GM12878 (cell line): ENCODE measurements around the gene BHLHE23. TPM values are rescaled to one million over a fixed set of nuclear protein-coding genes. Genes with fewer than 3 reads are reported as not detected.

Experiments used
- ATAC-seq: fragments of 200-7000 bp; cut with Tn5 transposase; 3 replicates; pipeline ENCODE4 v1.9.1; 2020; ENCODE audit warnings: mild to moderate bottlenecking, moderate library complexity
- BruUV-seq: library from RNA; stranded (reverse); fragments of 400-500 nt; replicated peaks from 2 replicates; lab custom pipeline; 2021; lab: Mats Ljungman, UMichigan
- CTCF ChIA-PET: fragments of 300-600 bp; sonication (Branson Sonifier 250); formaldehyde crosslinking; extraction: SDS; loops from one replicate; lab custom pipeline; 2021; ENCODE audit warnings: inconsistent platforms; lab: Yijun Ruan, JAX
- POLR2A ChIA-PET: fragments of 350-600 bp; formaldehyde crosslinking; extraction: SDS; loops from one replicate; lab custom pipeline; 2021; ENCODE audit warnings: inconsistent platforms; lab: Charles Lee
- RAD21 ChIA-PET: fragments of 300-600 bp; sonication (Branson Sonifier 250); formaldehyde crosslinking; loops from one replicate; lab custom pipeline; 2023; ENCODE audit warnings: antibody characterized with exemption; ENCODE audit not compliant: unreplicated experiment; lab: Charles Lee
- SMC1A ChIA-PET: fragments of 300-600 bp; sonication (Branson Sonifier 250); formaldehyde crosslinking; loops from one replicate; lab custom pipeline; 2023; ENCODE audit not compliant: unreplicated experiment, uncharacterized antibody; lab: Charles Lee
- DNase-seq: peaks from one replicate; pipeline ENCODE4 v3.0.0-alpha.2; 2011; ENCODE audit warnings: low read depth, low spot score
- FAIRE-seq: peaks from 3 replicates; lab custom pipeline; 2011; peaks lifted over from hg19 to GRCh38; lab: Jason Lieb, UNC
- H2AFZ ChIP-seq: 2 replicates; pipeline ENCODE4 v1.6.0; 2011; ENCODE audit warnings: low read depth, low read length, control low read depth; ENCODE audit not compliant: control insufficient read depth
- H3K27ac ChIP-seq: 2 replicates; pipeline ENCODE4 v1.5.1; 2011; ENCODE audit warnings: control low read depth; ENCODE audit not compliant: control insufficient read depth, insufficient read depth
- H3K27me3 ChIP-seq, 2 experiments: replicated peaks in 1 of 2; 2 replicates each; pipeline versions ENCODE4 v1.6.0 to v1.6.1; 2011; ENCODE audit warnings: low read length in 1 of 2; ENCODE audit not compliant: control insufficient read depth in 2 of 2, insufficient read depth in 2 of 2
- H3K36me3 ChIP-seq, 2 experiments: 2 replicates each; pipeline ENCODE4 v1.5.1; 2011; ENCODE audit warnings: low read length in 1 of 2; ENCODE audit not compliant: control insufficient read depth in 2 of 2, insufficient read depth in 2 of 2
- H3K4me1 ChIP-seq: 2 replicates; pipeline ENCODE4 v1.6.1; 2011; ENCODE audit warnings: mild to moderate bottlenecking, low read length, moderate library complexity, mixed read lengths; ENCODE audit not compliant: control insufficient read depth, insufficient read depth
- H3K4me2 ChIP-seq: 2 replicates; pipeline ENCODE4 v1.6.0; 2011; ENCODE audit warnings: control low read depth; ENCODE audit not compliant: control insufficient read depth, insufficient read depth
- H3K4me3 ChIP-seq: fragments of 200-600 bp; sonication (generic); 2 replicates; pipeline ENCODE4 v1.5.1; 2016
- H3K79me2 ChIP-seq: 2 replicates; pipeline ENCODE4 v1.6.0; 2011; ENCODE audit warnings: low read length; ENCODE audit not compliant: control insufficient read depth, insufficient read depth
- H3K9ac ChIP-seq: 2 replicates; pipeline ENCODE4 v1.8.0; 2011; ENCODE audit warnings: low read length, control low read depth, mixed read lengths; ENCODE audit not compliant: control insufficient read depth, insufficient read depth
- H3K9me3 ChIP-seq: replicated peaks from 3 replicates; pipeline ENCODE4 v1.5.1; 2011; ENCODE audit warnings: mild to moderate bottlenecking, low read length; ENCODE audit not compliant: control insufficient read depth, insufficient read depth
- H4K20me1 ChIP-seq: 2 replicates; pipeline ENCODE4 v1.6.0; 2011; ENCODE audit not compliant: control insufficient read depth, insufficient read depth
- IKZF1 ChIP-seq: fragments of 450-650 bp; conservative IDR thresholded peaks from 2 replicates; pipeline ENCODE4 v1.6.1; 2017; ENCODE audit warnings: antibody characterized with exemption, mild to moderate bottlenecking
- JUNB ChIP-seq: IDR thresholded peaks from 2 replicates; pipeline ENCODE4 v1.6.1; 2016; ENCODE audit warnings: antibody characterized with exemption, mild to moderate bottlenecking
- NFYA ChIP-seq: IDR thresholded peaks from 2 replicates; pipeline ENCODE4 v1.6.1; 2011; ENCODE audit warnings: low read depth, mild to moderate bottlenecking, low read length, improper control_type of control experiment, borderline replicate concordance
- NRF1 ChIP-seq: conservative IDR thresholded peaks from 2 replicates; pipeline ENCODE4 v1.6.1; 2011; ENCODE audit warnings: mild to moderate bottlenecking, low read depth, low read length, improper control_type of control experiment
- RBBP5 ChIP-seq: fragments of 200-600 bp; sonication (generic); conservative IDR thresholded peaks from 2 replicates; pipeline ENCODE4 v1.6.1; 2016
- RUNX3 ChIP-seq: IDR thresholded peaks from 2 replicates; pipeline ENCODE4 v1.6.1; 2012; ENCODE audit warnings: low read length, inconsistent platforms
- SREBF2 ChIP-seq: IDR thresholded peaks from 2 replicates; pipeline ENCODE4 v1.6.1; 2012; ENCODE audit warnings: mild to moderate bottlenecking, low read length
- WGBS: methylation state at CpG from one replicate; pipeline ENCODE4 v1.1.6; 2016; ENCODE audit warnings: low lambda C conversion rate; ENCODE audit not compliant: insufficient replicate concordance, insufficient coverage; ENCODE audit errors: missing lambda C conversion rate; 5-methylcytosine and 5-hydroxymethylcytosine counted together
- in situ Hi-C: fragments of 300-500 bp; cut with MboI; formaldehyde crosslinking; loops from 9 replicates; pipeline ENCODE4 v1.14.3; 2018; ENCODE audit warnings: mixed read lengths
- intact Hi-C: fragments of 100-400 bp; cut with micrococcal nuclease; formaldehyde crosslinking; loops from one replicate; pipeline ENCODE4 v1.14.2; 2022; ENCODE audit not compliant: unreplicated experiment
- polyA plus RNA-seq, 11 experiments: library from polyadenylated mRNA; depleted of rRNA in 4 of 11; unstranded in 6 of 11; stranded (reverse) in 5 of 11; fragments of >200 nt; fragmentation: Nextera tagmentation in 4 of 11; fragmentation: Illumina TruSeq in 1 of 11; extraction: Ambion mirVana in 4 of 11; extraction: Trizol in 1 of 11; gene quantifications; 1 replicate in 1 of 11; 2 replicates in 10 of 11; pipeline versions ENCODE4 v1.2.1 to v1.2.3, GENCODE V29; 2011 to 2016; ENCODE audit warnings: inconsistent platforms in 2 of 11, missing spikeins in 2 of 11, low read depth in 1 of 11
- total RNA-seq, 4 experiments: library from RNA; depleted of rRNA in 3 of 4; stranded (reverse); fragments of >200 nt in 3 of 4; fragmentation: Illumina TruSeq in 1 of 4; extraction: Trizol in 1 of 4; gene quantifications; 2 replicates each; pipeline versions ENCODE4 v1.2.1 to v1.2.3, GENCODE V29; 2013 to 2021
- TF ChIP-seq, protein P1 (sequence below): fragments of 450-650 bp; IDR thresholded peaks from 2 replicates; pipeline ENCODE4 v1.6.1; 2016; ENCODE audit warnings: mild to moderate bottlenecking, moderate library complexity, borderline replicate concordance
- TF ChIP-seq, protein P2 (sequence below): IDR thresholded peaks from 2 replicates; pipeline ENCODE4 v1.6.1; 2012; ENCODE audit warnings: low read depth, low read length, improper control_type of control experiment

BHLHE23 gene
- total and polyA plus RNA-seq, 10 of the 15 experiments (the other 5 are each of a cell fraction or from before 2014, with no cell fraction given): 0.28 to 0.33 TPM; not detected in 8

DNA sequence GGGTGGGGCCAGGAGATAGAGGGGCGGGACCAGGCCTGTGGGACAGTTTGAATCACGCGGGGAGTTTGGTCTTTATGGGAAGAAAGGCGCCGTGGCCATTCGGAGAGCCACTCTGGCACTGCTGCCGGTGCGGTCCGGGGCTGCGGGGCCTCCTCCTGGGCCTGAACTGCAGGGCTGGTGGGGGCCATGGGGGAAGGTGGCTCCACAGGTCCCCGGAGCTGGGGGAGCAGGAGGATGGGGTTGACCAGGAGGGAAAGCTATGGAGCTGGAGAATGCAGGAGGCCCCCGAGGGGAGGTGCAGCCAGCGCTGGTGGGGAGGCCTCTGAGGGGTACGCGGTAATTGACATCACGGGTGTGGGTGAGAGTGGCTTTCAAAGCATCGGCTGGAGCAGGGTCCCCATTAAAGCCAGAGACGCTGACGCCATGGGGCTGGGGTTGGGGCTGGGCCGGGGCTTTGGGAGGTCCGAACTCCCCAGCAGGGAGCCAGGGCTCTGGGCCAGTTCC is 1.8 kb upstream of the BHLHE23 start:
- TF ChIP-seq, protein P1, sequence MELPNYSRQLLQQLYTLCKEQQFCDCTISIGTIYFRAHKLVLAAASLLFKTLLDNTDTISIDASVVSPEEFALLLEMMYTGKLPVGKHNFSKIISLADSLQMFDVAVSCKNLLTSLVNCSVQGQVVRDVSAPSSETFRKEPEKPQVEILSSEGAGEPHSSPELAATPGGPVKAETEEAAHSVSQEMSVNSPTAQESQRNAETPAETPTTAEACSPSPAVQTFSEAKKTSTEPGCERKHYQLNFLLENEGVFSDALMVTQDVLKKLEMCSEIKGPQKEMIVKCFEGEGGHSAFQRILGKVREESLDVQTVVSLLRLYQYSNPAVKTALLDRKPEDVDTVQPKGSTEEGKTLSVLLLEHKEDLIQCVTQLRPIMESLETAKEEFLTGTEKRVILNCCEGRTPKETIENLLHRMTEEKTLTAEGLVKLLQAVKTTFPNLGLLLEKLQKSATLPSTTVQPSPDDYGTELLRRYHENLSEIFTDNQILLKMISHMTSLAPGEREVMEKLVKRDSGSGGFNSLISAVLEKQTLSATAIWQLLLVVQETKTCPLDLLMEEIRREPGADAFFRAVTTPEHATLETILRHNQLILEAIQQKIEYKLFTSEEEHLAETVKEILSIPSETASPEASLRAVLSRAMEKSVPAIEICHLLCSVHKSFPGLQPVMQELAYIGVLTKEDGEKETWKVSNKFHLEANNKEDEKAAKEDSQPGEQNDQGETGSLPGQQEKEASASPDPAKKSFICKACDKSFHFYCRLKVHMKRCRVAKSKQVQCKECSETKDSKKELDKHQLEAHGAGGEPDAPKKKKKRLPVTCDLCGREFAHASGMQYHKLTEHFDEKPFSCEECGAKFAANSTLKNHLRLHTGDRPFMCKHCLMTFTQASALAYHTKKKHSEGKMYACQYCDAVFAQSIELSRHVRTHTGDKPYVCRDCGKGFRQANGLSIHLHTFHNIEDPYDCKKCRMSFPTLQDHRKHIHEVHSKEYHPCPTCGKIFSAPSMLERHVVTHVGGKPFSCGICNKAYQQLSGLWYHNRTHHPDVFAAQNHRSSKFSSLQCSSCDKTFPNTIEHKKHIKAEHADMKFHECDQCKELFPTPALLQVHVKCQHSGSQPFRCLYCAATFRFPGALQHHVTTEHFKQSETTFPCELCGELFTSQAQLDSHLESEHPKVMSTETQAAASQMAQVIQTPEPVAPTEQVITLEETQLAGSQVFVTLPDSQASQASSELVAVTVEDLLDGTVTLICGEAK: no peak
- TF ChIP-seq JUNB: no peak
- TF ChIP-seq NFYA: no peak
- TF ChIP-seq, protein P2, sequence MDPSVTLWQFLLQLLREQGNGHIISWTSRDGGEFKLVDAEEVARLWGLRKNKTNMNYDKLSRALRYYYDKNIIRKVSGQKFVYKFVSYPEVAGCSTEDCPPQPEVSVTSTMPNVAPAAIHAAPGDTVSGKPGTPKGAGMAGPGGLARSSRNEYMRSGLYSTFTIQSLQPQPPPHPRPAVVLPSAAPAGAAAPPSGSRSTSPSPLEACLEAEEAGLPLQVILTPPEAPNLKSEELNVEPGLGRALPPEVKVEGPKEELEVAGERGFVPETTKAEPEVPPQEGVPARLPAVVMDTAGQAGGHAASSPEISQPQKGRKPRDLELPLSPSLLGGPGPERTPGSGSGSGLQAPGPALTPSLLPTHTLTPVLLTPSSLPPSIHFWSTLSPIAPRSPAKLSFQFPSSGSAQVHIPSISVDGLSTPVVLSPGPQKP: no peak
- no peak for TF ChIP-seq RBBP5
- TF ChIP-seq RUNX3: no peak
- no peak for TF ChIP-seq IKZF1
- TF ChIP-seq SREBF2: no peak
- no peak for TF ChIP-seq NRF1
- FAIRE-seq (no peak), DNase-seq (no peak), ATAC-seq (peak; percentile 3; the same call in 1 of the 3 replicates)
- H3K27me3 ChIP-seq: peaks cover 14 to 15% of the 10 kb centered on the region in 2 experiments
- in situ Hi-C loops: no loop called here
- H3K4me3 ChIP-seq: no peak overlapping the region
- ChIA-PET CTCF (interaction anchor here (0.7 to 1.8 kb wide), 13 partner anchors 16 to 188 kb away, joined by 3 to 23 read pairs (median 4); partner anchors contain the start of gene GID8), POLR2A (interaction anchor here (0.6 to 3.1 kb wide), 6 partner anchors 30 to 214 kb away, joined by 3 to 36 read pairs (median 4); no protein-coding TSS in a partner anchor), SMC1A (interaction anchor here (0.9 to 3.4 kb wide), 13 partner anchors 24 to 186 kb away, joined by 3 to 23 read pairs (median 4); partner anchors contain the start of gene SLC17A9), RAD21 (interaction anchor here (0.8 to 2.3 kb wide), 19 partner anchors 17 to 215 kb away, joined by 3 to 21 read pairs (median 5); partner anchors contain the start of genes SLC17A9 and TCFL5)
- peak overlapping the region; percentile 96; the same call in 1 of the 2 replicates for H3K9ac ChIP-seq
- peak overlapping the region; percentile 92; the same call in 1 of the 2 replicates for H3K4me2 ChIP-seq
- H3K9me3 ChIP-seq: peaks cover 2% of the 10 kb centered on the region; the same call in 2 of the 3 replicates
- H3K79me2 ChIP-seq: peaks cover 25% of the 10 kb centered on the region
- peak overlapping the region; percentile 74 for H2AFZ ChIP-seq
- H3K27ac ChIP-seq: no peak overlapping the region
- no TSS peak for BruUV-seq
- peaks cover 24% of the 10 kb centered on the region for H3K4me1 ChIP-seq
- no peaks in the 10 kb centered on the region for H3K36me3 ChIP-seq
- intact Hi-C loops: loop anchor here (1.0 to 2.0 kb wide), 4 partner anchors 31 to 186 kb away; no protein-coding TSS in a partner anchor
- 34% methylated on average over 20 of the region's 21 CpGs for WGBS
- H4K20me1 ChIP-seq: no peaks in the 10 kb centered on the region
